NCI-H1417 treated with DMSO at 0.1 percent for 48 hours (cell line): ENCODE measurements around the gene SLC26A1.
"Not testable (repeated sequence)": the region's sequence is repeated elsewhere in the genome, so short reads cannot be mapped to it uniquely, and the experiment has no call there.

Source experiments
- DNase-seq: peaks from one replicate; lab custom pipeline; 2025; lab: John Stamatoyannopoulos, UW

The SLC26A1 gene

DNA sequence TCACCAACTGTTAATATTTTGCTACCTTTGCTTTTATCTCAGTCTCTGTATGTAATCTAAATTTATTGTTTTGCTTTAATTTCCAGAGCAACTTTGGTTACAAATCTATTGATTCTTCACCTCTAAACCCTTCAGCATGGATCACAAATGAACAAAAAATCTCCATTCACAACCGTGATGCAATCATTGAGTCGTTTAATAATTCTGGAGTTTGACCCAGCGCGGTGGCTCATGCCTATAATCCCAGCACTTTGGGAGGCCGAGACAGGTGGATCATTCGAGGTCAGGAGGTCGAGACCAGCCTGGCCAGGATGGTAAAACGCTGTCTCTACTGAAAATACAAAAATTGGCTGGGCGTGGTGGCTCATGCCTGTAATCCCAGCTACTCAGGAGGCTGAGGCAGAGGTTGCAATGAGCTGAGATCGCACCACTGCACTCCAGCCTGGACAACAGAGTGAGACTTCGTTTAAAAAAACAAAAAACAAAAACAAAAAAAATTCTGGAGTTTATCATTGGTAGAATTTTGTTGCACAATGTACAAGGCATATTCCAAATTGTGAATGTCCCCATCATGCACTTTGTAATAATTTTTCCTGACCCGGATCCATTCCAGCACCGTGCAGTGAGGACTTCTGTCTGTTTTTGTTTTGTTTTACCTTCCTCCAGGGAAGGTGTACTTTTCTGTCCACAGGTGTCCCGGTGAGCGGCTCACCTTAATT, 8.7 kb downstream of the SLC26A1 start:
- DNase-seq, result no peak

- no peak for DNase-seq
Measured at GRCh38 chr4:982814-983213, 10.4 kb downstream of the SLC26A1 start.

DNA sequence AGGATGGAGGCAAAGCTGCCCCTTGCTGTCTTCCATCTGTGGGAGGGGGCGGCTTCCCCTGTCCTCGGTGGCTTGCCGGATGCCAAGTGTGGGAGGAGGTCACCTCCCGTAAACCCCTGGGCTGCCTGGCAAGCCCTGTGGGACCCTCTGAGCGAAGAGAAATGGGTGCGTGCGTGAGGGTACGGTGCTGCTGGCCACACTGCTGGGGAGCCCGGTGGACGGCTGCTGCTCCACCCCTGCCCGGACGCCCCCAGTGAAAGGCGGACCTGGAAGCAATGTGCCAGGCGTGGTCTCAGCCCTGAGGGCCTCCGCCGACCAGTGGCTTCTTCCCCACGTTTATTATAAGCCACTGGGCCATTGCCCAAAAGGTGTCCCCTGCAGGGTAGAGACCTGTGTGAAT, 10.9 kb downstream of the SLC26A1 start:
- DNase-seq, result no peak

DNA sequence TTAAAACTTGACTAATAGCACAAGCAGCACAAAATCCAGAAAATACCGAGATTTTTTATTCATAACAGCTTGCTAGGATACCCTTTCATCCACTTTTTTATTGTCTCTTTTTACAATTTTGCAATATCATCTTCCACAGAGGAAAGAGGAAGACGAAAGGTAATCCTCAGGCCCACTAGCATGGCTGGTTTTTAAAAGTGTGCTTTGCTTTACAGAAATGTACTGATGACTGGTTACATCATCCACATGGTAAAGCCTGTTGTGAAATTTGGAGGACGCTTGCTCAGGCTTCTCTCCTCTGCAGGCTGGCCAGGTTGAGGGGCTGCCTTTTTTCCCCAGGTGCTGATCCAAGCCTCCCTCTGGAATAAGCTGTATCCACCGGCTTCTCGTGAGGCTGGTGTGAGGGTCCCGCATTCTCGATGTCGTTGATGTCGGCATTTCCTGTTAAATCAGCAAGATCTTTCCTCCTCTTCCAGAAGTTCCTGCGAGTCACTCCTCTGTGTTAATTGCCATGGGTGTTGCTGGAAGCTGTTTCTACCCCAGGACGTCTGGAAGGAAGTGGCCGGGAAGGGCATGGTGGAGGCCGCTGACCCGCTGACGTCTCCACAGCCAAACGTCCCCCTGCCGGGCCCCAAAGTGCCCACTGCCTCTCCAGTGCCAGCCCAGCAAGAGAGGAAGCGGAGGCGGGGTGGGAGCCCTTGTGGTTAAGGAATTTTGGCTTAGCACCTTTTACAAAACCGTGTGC, 14.1 kb downstream of the SLC26A1 start:
- no peak for DNase-seq

- DNase-seq, result not testable (repeated sequence)
Measured at GRCh38 chr4:976016-976415, 17.2 kb downstream of the SLC26A1 start.

GRCh38 chr4:974668-975067, 18.5 kb downstream of the SLC26A1 start:
- DNase-seq, result no peak

GRCh38 chr4:973431-974397, 19.5 kb downstream of the SLC26A1 start, which contains the start of gene DGKQ:
DGKQ (minus strand) TSS chr4:973569; CDS start chr4:973482, 87 bp downstream.
- DNase-seq, result peak; percentile 0

GRCh38 chr4:972651-973424, 20.4 kb downstream of the SLC26A1 start:
- no peak for DNase-seq

GRCh38 chr4:971666-972500, 21.3 kb downstream of the SLC26A1 start:
- DNase-seq, result no peak

- DNase-seq, result no peak
Measured at GRCh38 chr4:970854-971520, 22.2 kb downstream of the SLC26A1 start.

DNA sequence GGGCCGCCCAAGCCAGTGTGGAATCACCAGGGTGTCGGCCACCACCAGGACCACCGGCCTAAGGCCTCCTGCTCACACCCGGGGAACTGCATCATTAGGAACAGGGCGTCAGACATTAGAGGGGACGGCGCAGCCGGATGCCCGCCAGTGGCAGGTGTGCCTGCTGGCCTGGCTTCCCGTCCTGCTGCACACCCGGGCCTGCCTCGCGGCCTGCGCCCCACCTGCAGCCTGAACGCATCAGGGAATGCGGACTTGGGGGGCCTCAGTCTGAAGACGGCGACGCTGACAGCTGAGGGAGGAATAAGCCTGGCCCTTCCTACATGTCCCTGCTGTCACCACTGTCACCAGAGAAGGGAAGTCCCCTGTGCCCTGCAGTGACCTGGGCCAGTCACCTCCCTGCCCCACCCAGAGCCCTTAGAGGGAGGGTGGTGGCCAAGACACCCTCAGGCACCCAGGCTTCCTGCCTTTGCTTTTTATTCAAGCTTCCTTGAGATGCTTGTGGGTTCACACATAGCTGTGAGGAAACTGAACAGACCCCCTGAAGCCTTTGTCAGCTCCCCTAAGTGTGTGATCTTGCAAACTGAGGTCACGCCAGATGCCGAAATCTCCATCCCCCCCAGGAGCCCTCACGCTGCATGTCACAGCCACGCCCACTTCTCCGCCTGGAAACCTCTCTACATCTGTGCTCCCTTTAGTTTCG, 23.0 kb downstream of the SLC26A1 start:
- DNase-seq, result no peak

GRCh38 chr4:968621-969394, 24.4 kb downstream of the SLC26A1 start:
- DNase-seq, result no peak

DNA sequence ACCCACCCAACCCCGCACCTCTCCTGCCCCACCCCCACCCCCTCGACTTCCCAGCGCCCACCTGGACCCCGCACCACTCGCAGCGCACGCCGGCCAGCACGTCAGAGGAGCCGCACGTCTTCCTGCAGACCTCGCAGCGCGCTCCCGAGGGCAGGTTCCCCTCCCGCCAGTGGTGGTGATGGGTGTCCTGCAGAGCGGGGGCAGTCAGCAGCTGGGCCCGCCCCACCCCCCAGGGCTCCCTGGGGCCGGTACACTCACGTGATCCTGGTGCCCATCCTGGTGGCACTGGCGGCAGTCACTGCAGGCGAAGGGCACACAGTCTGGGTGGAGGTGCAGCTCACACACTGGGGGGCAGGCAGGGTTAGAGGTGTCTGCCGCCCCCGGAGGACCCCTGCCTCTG, 25.0 kb downstream of the SLC26A1 start:
- DNase-seq, result peak; percentile 1

DNA sequence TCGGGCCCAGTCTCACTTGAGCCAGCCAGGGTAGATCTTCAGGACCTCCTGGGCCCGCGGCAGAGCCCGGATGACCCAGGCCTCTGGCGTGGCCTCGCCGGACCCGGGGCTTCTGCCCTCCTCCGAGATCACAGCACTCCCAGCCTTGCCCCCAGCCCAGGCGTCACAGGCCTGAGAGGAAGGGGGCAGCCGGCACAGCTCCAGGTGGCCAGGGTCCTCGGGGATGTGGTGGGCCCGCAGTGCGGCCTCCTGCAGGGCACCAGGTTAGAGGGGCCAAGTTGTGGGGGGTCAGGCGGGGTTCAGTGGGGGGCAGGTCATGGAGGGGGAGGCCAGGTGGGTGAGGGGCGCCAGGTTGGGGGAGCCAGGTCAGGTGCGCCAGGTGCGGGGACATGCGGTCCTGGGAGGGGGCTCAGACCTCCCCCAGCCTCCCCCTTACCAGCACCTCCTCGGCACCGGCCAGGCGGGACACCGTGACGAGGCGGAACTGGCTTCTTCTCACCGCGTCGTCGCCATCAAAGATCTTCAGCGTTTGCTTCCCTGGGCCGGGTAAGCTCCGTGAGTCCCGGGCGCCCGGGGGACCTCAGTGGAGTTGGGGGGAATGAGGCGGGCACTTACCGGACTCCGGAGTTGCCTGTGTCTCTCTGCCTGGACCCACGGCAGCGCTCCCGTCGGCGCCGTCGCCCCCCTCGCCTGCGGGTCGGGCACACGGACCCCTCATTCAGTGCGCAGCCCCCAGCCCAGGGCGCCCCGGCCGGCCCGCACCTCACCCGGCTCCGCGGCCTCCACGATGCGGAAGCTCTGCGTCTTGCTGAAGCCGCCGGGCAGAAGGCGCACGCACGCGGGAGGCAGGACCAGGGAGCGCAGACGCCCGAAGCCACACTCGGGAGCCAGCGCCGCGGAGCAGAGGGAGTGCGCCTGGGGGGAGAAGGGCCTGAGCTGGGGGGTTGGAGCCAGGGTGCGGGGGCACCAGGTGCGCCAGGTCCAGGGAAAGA, 25.8 kb downstream of the SLC26A1 start:
- DNase-seq, result no peak

GRCh38 chr4:966266-967112, 26.7 kb downstream of the SLC26A1 start:
- no peak for DNase-seq

DNA sequence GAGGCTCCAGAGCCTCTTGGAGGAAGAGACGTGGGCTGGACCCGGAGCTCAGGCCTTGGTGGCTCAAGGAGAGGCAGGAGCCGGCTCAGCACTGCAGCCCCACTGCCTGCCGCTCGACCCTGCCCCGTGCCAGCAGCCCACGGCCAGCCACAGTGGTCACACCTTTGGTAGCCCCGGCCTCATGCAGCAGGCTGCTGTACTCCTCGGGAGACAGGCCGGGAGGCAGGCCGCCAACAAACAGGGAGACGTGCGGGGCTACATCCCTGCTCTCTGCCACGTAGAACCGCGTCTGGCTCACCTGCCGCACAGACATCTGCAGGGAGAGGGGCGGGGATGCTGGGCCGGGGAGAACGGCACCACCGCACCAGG, 27.5 kb downstream of the SLC26A1 start:
- DNase-seq, result no peak
